Measurements from ENCODE around the gene TJP2.

- TF ChIP-seq CTCF (IDR thresholded peaks at IDR 0.05) (no peak), POLR2A (IDR thresholded peaks at IDR 0.05) (no peak)
Measured at GRCh38 chr9:69151506-69151905, 22.6 kb upstream of the TJP2 start.

All from lower leg skin (tissue), 3 donors.